ENCODE results near the gene TAPT1. TPM values are rescaled to one million over a fixed set of nuclear protein-coding genes. Genes with fewer than 3 reads are reported as not detected.

Gene TAPT1
- total and polyA plus RNA-seq, 2 of the 13 experiments (the other 11 are each of a cell fraction or from before 2014, with no cell fraction given): 24.5 to 25.3 TPM

- ChIA-PET POLR2A (interaction anchor here (0.8 kb wide), 1 partner anchor 23 kb away, joined by 3 read pairs; no protein-coding TSS in a partner anchor), CTCF (ENCODE audit: low intra/inter-chr PET ratio, low total read pairs) (no interaction called here)
- BruUV-seq (replicated peaks): no TSS peak
- Histone ChIP-seq H3K4me2 (ENCODE audit: low read depth, low read length) (no peak overlapping the region), H4K20me1 (ENCODE audit: insufficient read depth, low read length) (no peaks in the 10 kb centered on the region), H3K36me3 (replicated peaks in 1 of 2; ENCODE audit: control insufficient read depth in 1 of 2, insufficient read depth in 2 of 2, low read length in 2 of 2) (no peaks in the 10 kb centered on the region), H3K4me3 (replicated peaks in 1 of 3; ENCODE audit: insufficient read depth in 1 of 3, low read depth in 2 of 3, low read length in 3 of 3) (no peak overlapping the region), H3K79me2 (ENCODE audit: insufficient read depth, low read length) (no peaks in the 10 kb centered on the region), H3K27ac (ENCODE audit: extremely low read length, insufficient read depth, low read length) (no peak overlapping the region), H3K27me3 (ENCODE audit: control insufficient read depth in 1 of 2, insufficient read depth in 2 of 2, low read length in 2 of 2) (no peaks in the 10 kb centered on the region; a peak in 3 of 5 replicates), H3K9me3 (ENCODE audit: low read length) (no peaks in the 10 kb centered on the region), H3K4me1 (ENCODE audit: insufficient read depth, low read length) (peaks cover 67% of the 10 kb centered on the region), H2AFZ (ENCODE audit: low read length) (no peak overlapping the region), H3K9ac (ENCODE audit: insufficient read depth, low read depth, low read length) (no peak overlapping the region)
- TF ChIP-seq ZNF34 (CRISPR knock-in tag; IDR thresholded peaks at IDR 0.05; ENCODE audit: borderline replicate concordance) (no peak), STAT6 (CRISPR knock-in tag; IDR thresholded peaks at IDR 0.05; ENCODE audit: borderline replicate concordance) (no peak), MED8 (CRISPR knock-in tag; IDR thresholded peaks at IDR 0.05; ENCODE audit: insufficient replicate concordance) (no peak), ZNF567 (CRISPR knock-in tag; IDR thresholded peaks at IDR 0.05; ENCODE audit: borderline replicate concordance) (no peak), ZNF331 (CRISPR knock-in tag; IDR thresholded peaks at IDR 0.05) (no peak), ZNF512B (CRISPR knock-in tag; IDR thresholded peaks at IDR 0.05; ENCODE audit: borderline replicate concordance) (no peak)
- WGBS (ENCODE audit: low lambda C conversion rate): 55% methylated on average over 2 of the region's 2 CpGs
- no peak for ATAC-seq
- in situ Hi-C loops (cut with HindIII; ENCODE audit: extremely low pct_ligation_motif_present, low pct_unique_long_range_greater_than_20kb): no loop called here
- no peak for FAIRE-seq
- intact Hi-C loops (cut with micrococcal nuclease; ENCODE audit: unreplicated experiment): loop anchor here (10.0 kb wide), 1 partner anchor 47 kb away; no protein-coding TSS in a partner anchor
- no peak for DNase-seq (ENCODE audit: low spot score)
Measured at GRCh38 chr4:16118090-16118489, 108.2 kb downstream of the TAPT1 start.

Measured in HepG2 (cell line).